ENCODE measurements around the gene ADGRD1.

- TF ChIP-seq POLR2AphosphoS5 (IDR thresholded peaks at IDR 0.05; ENCODE audit: low read depth, low read length): no peak
- TF ChIP-seq REST (IDR thresholded peaks at IDR 0.05; ENCODE audit: insufficient read depth in 1 of 2, low read depth in 2 of 2, low read length in 2 of 2): no peak
- no peak for TF ChIP-seq TAF1 (IDR thresholded peaks at IDR 0.05; ENCODE audit: borderline replicate concordance, insufficient read depth, low read length)
Measured at GRCh38 chr12:130945786-130946492, 7.8 kb upstream of the ADGRD1 start.

All from PFSK-1 (cell line).